ENCODE measurements around the gene ZBED4.

GRCh38 chr22:49885281-49885680 is 31.6 kb downstream of the ZBED4 start:
- TF ChIP-seq CTCF (IDR thresholded peaks at IDR 0.05; ENCODE audit: low read length), result no peak
- no peak for TF ChIP-seq EZH2 (IDR thresholded peaks at IDR 0.05; ENCODE audit: borderline replicate concordance, low read length)

Measured in OCI-LY1 (cell line).